Measurements from ENCODE around the gene RNF183. TPM values are rescaled to one million over a fixed set of nuclear protein-coding genes. Genes with fewer than 3 reads are reported as not detected.

The RNF183 gene
- total and polyA plus RNA-seq, 9 of the 15 experiments (the other 6 are each of a cell fraction or from before 2014, with no cell fraction given) = 0.04 to 2.0 (median 0.16) TPM; not detected in 5

- no peak for TF ChIP-seq ZNF280B (CRISPR knock-in tag; IDR thresholded peaks at IDR 0.05)
- no peak for TF ChIP-seq XRCC4 (IDR thresholded peaks at IDR 0.05; ENCODE audit: extremely low read depth, insufficient read depth, insufficient read length)
- TF ChIP-seq FOXP4 (CRISPR knock-in tag; IDR thresholded peaks at IDR 0.05; ENCODE audit: borderline replicate concordance) = no peak
- no peak for TF ChIP-seq ZBTB1 (CRISPR knock-in tag; IDR thresholded peaks at IDR 0.05; ENCODE audit: borderline replicate concordance, low read depth)
- peak; percentile 13; the same call in 1 of the 2 replicates for TF ChIP-seq STAT5A (IDR thresholded peaks at IDR 0.05; ENCODE audit: borderline replicate concordance, low read length)
- TF ChIP-seq SMARCC2 (IDR thresholded peaks at IDR 0.05; ENCODE audit: low read depth) = peak; percentile 21; the same call in 1 of the 2 replicates
- no peak for TF ChIP-seq MCM2 (IDR thresholded peaks at IDR 0.05; ENCODE audit: low read depth)
- no peak for TF ChIP-seq ZBTB34 (CRISPR knock-in tag; IDR thresholded peaks at IDR 0.05)
- no peak for TF ChIP-seq ZBTB2 (IDR thresholded peaks at IDR 0.05)
- TF ChIP-seq DEAF1 (CRISPR knock-in tag; IDR thresholded peaks at IDR 0.05) = no peak
- no peak for TF ChIP-seq KHSRP (IDR thresholded peaks at IDR 0.05)
- TF ChIP-seq SOX6 (IDR thresholded peaks at IDR 0.05) = peak; percentile 81
- TF ChIP-seq MEF2A (IDR thresholded peaks at IDR 0.05; ENCODE audit: control insufficient read depth, low read depth, low read length) = no peak
- TF ChIP-seq CBFB (CRISPR knock-in tag; IDR thresholded peaks at IDR 0.05) = no peak
- no peak for TF ChIP-seq ZNF740 (CRISPR knock-in tag; IDR thresholded peaks at IDR 0.05)
- no peak for TF ChIP-seq ZNF740 (tag; IDR thresholded peaks at IDR 0.05)
- 0 out of 2 replicates have a peak, but pooled peaks have one; percentile 41 for TF ChIP-seq E2F4 (CRISPR knock-in tag; IDR thresholded peaks at IDR 0.05; ENCODE audit: low read depth)
Observed at GRCh38 chr9:113340011-113340699, 37.0 kb upstream of the RNF183 start, which contains the start of gene WDR31 (continued).
